GM12878 (cell line): Measurements from ENCODE around the gene PPIL6. TPM values are rescaled to one million over a fixed set of nuclear protein-coding genes. Genes with fewer than 3 reads are reported as not detected.

Source experiments
- BMI1 ChIP-seq: fragments of 450-650 bp; IDR thresholded peaks from 2 replicates; pipeline ENCODE4 v1.6.1; 2016; ENCODE audit warnings: mild to moderate bottlenecking, moderate library complexity, borderline replicate concordance
- CBX3 ChIP-seq: fragments of 200-600 bp; sonication (generic); IDR thresholded peaks from 2 replicates; pipeline ENCODE4 v1.6.1; 2016; ENCODE audit warnings: low read depth, borderline replicate concordance
- EED ChIP-seq: sonication (generic); IDR thresholded peaks from 2 replicates; pipeline ENCODE4 v1.6.1; 2016; ENCODE audit warnings: antibody characterized with exemption, low read depth
- FOS ChIP-seq: IDR thresholded peaks from 3 replicates; pipeline ENCODE4 v1.6.1; 2011; ENCODE audit warnings: borderline replicate concordance; ENCODE audit not compliant: insufficient read length; ENCODE audit errors: extremely low read depth
- KLF5 ChIP-seq: fragments of 450-650 bp; IDR thresholded peaks from 2 replicates; pipeline ENCODE4 v1.6.1; 2014; ENCODE audit warnings: mild to moderate bottlenecking; ENCODE audit not compliant: partially characterized antibody
- MEF2A ChIP-seq: IDR thresholded peaks from 2 replicates; pipeline ENCODE4 v1.6.1; 2011; ENCODE audit warnings: low read depth, mild to moderate bottlenecking, low read length, moderate library complexity; ENCODE audit not compliant: insufficient read depth
- MTA2 ChIP-seq: fragments of 450-650 bp; IDR thresholded peaks from 2 replicates; pipeline ENCODE4 v1.6.1; 2016; ENCODE audit warnings: low read depth, mild to moderate bottlenecking, moderate library complexity
- MTA3 ChIP-seq: IDR thresholded peaks from 2 replicates; pipeline ENCODE4 v1.6.1; 2012; ENCODE audit warnings: low read length, inconsistent platforms, borderline replicate concordance
- NRF1 ChIP-seq: conservative IDR thresholded peaks from 2 replicates; pipeline ENCODE4 v1.6.1; 2011; ENCODE audit warnings: mild to moderate bottlenecking, low read depth, low read length, improper control_type of control experiment
- RAD21 ChIP-seq: IDR thresholded peaks from 2 replicates; pipeline ENCODE4 v1.6.1; 2011; ENCODE audit warnings: mild to moderate bottlenecking, low read depth, low read length, moderate library complexity; ENCODE audit not compliant: insufficient read depth
- RBBP5 ChIP-seq: fragments of 200-600 bp; sonication (generic); conservative IDR thresholded peaks from 2 replicates; pipeline ENCODE4 v1.6.1; 2016
- SMAD1 ChIP-seq: fragments of 450-650 bp; IDR thresholded peaks from 2 replicates; pipeline ENCODE4 v1.6.1; 2018; ENCODE audit warnings: mild to moderate bottlenecking, low read depth; ENCODE audit not compliant: partially characterized antibody
- SMARCA5 ChIP-seq: fragments of 450-650 bp; IDR thresholded peaks from 2 replicates; pipeline ENCODE4 v1.6.1; 2017; ENCODE audit warnings: mild to moderate bottlenecking
- SP1 ChIP-seq: IDR thresholded peaks from one replicate; pipeline ENCODE4 v1.6.1; 2011; ENCODE audit warnings: low read depth, low read length
- STAT3 ChIP-seq: IDR thresholded peaks from 2 replicates; pipeline ENCODE4 v1.6.1; 2011; ENCODE audit warnings: low read depth, low read length, improper control_type of control experiment
- TCF3 ChIP-seq: IDR thresholded peaks from 2 replicates; pipeline ENCODE4 v1.6.1; 2012; ENCODE audit warnings: low read depth, mild to moderate bottlenecking, low read length, borderline replicate concordance; ENCODE audit not compliant: insufficient read depth
- TCF7 ChIP-seq: IDR thresholded peaks from 2 replicates; pipeline ENCODE4 v1.6.1; 2014; ENCODE audit warnings: antibody characterized with exemption, borderline replicate concordance
- WRNIP1 ChIP-seq: IDR thresholded peaks from 2 replicates; pipeline ENCODE4 v1.6.1; 2011; ENCODE audit warnings: low read depth, low read length, improper control_type of control experiment, borderline replicate concordance
- ZBTB4 ChIP-seq: fragments of 450-650 bp; formaldehyde crosslinking; IDR thresholded peaks from 2 replicates; pipeline ENCODE4 v1.4.0; 2022; ENCODE audit warnings: mild to moderate bottlenecking, moderate library complexity
- ZBTB40 ChIP-seq: fragments of 450-650 bp; IDR thresholded peaks from 2 replicates; pipeline ENCODE4 v1.6.1; 2016; ENCODE audit warnings: mild to moderate bottlenecking, moderate library complexity, borderline replicate concordance
- ZNF622 ChIP-seq: fragments of 450-650 bp; IDR thresholded peaks from 2 replicates; pipeline ENCODE4 v1.6.1; 2017; ENCODE audit warnings: mild to moderate bottlenecking, inconsistent platforms
- polyA plus RNA-seq, 11 experiments: library from polyadenylated mRNA; depleted of rRNA in 4 of 11; unstranded in 6 of 11; stranded (reverse) in 5 of 11; fragments of >200 nt; fragmentation: Nextera tagmentation in 4 of 11; fragmentation: Illumina TruSeq in 1 of 11; extraction: Ambion mirVana in 4 of 11; extraction: Trizol in 1 of 11; gene quantifications; 1 replicate in 1 of 11; 2 replicates in 10 of 11; pipeline versions ENCODE4 v1.2.1 to v1.2.3, GENCODE V29; 2011 to 2016; ENCODE audit warnings: inconsistent platforms in 2 of 11, missing spikeins in 2 of 11, low read depth in 1 of 11
- total RNA-seq, 4 experiments: library from RNA; depleted of rRNA in 3 of 4; stranded (reverse); fragments of >200 nt in 3 of 4; fragmentation: Illumina TruSeq in 1 of 4; extraction: Trizol in 1 of 4; gene quantifications; 2 replicates each; pipeline versions ENCODE4 v1.2.1 to v1.2.3, GENCODE V29; 2013 to 2021
- TF ChIP-seq, protein P1 (sequence below): fragments of 450-650 bp; IDR thresholded peaks from 2 replicates; pipeline ENCODE4 v1.6.1; 2016; ENCODE audit warnings: mild to moderate bottlenecking

PPIL6 gene
- total and polyA plus RNA-seq, 10 of the 15 experiments (the other 5 are each of a cell fraction or from before 2014, with no cell fraction given), result 0.01 to 0.26 (median 0.12) TPM; not detected in 5

- peak; percentile 78; the same call in 1 of the 2 replicates for TF ChIP-seq ZBTB40
- peak; percentile 72 for TF ChIP-seq MTA2
- TF ChIP-seq, protein P1, sequence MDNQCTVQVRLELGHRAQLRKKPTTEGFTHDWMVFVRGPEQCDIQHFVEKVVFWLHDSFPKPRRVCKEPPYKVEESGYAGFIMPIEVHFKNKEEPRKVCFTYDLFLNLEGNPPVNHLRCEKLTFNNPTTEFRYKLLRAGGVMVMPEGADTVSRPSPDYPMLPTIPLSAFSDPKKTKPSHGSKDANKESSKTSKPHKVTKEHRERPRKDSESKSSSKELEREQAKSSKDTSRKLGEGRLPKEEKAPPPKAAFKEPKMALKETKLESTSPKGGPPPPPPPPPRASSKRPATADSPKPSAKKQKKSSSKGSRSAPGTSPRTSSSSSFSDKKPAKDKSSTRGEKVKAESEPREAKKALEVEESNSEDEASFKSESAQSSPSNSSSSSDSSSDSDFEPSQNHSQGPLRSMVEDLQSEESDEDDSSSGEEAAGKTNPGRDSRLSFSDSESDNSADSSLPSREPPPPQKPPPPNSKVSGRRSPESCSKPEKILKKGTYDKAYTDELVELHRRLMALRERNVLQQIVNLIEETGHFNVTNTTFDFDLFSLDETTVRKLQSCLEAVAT, result peak; percentile 91
- TF ChIP-seq MEF2A, result peak; percentile 86
- TF ChIP-seq SMARCA5, result 0 out of 2 replicates have a peak, but pooled peaks have one; percentile 60
- peak; percentile 85 for TF ChIP-seq SP1
- TF ChIP-seq EED, result peak; percentile 91
- TF ChIP-seq WRNIP1, result peak; percentile 64; the same call in 1 of the 2 replicates
- TF ChIP-seq FOS, result no peak
- no peak for TF ChIP-seq SMAD1
- peak; percentile 74 for TF ChIP-seq RAD21
- TF ChIP-seq ZNF622, result no peak
- no peak for TF ChIP-seq NRF1
- no peak for TF ChIP-seq STAT3
- TF ChIP-seq RBBP5, result no peak
- peak; percentile 100 for TF ChIP-seq KLF5
- no peak for TF ChIP-seq ZBTB4
- TF ChIP-seq BMI1, result peak; percentile 31; the same call in 1 of the 2 replicates
- peak; percentile 48; the same call in 1 of the 2 replicates for TF ChIP-seq TCF3
- TF ChIP-seq MTA3, result no peak
- peak; percentile 62 for TF ChIP-seq TCF7
- TF ChIP-seq CBX3, result no peak
Measured at GRCh38 chr6:109382576-109383437, 57.6 kb downstream of the PPIL6 start (continued).
